ENCODE data around the gene RFPL4AL1.
"Not testable (repeated sequence)": the region's sequence is repeated elsewhere in the genome, so short reads cannot be mapped to it uniquely, and the experiment has no call there.

RFPL4AL1 gene

GRCh38 chr19:55766466-55766865 lies 2.5 kb upstream of the RFPL4AL1 start:
- TF ChIP-seq POLR2AphosphoS5 (IDR thresholded peaks at IDR 0.05; ENCODE audit: low read depth) (no peak), SPI1 (IDR thresholded peaks at IDR 0.05; ENCODE audit: borderline replicate concordance, low read depth) (no peak), GABPA (IDR thresholded peaks at IDR 0.05; ENCODE audit: low read depth) (no peak), CTCF (IDR thresholded peaks at IDR 0.05; ENCODE audit: insufficient read depth, low read length) (no peak), REST (IDR thresholded peaks at IDR 0.05; ENCODE audit: insufficient replicate concordance, low read depth) (no peak)
- DNase-seq (ENCODE audit: low read depth in 1 of 2, low spot score in 1 of 2), result no peak
- H3K27me3 ChIP-seq (ENCODE audit: insufficient read depth, poor library complexity, severe bottlenecking), result no peaks in the 10 kb centered on the region
- no peak overlapping the region for H3K27ac ChIP-seq (replicated peaks)
- H3K4me3 ChIP-seq (replicated peaks; ENCODE audit: insufficient read depth, low read length), result no peak overlapping the region

- not testable (repeated sequence) for H3K27me3 ChIP-seq (ENCODE audit: insufficient read depth, poor library complexity, severe bottlenecking); DNase-seq (ENCODE audit: low read depth in 1 of 2, low spot score in 1 of 2); H3K4me3 ChIP-seq (replicated peaks; ENCODE audit: insufficient read depth, low read length); H3K27ac ChIP-seq (replicated peaks)
Measured at GRCh38 chr19:55769632-55770031, 714 bp downstream of the RFPL4AL1 start.

GRCh38 chr19:55777528-55777927 lies 8.6 kb downstream of the RFPL4AL1 start:
- no peak overlapping the region for H3K27ac ChIP-seq (replicated peaks)
- H3K4me3 ChIP-seq (replicated peaks; ENCODE audit: insufficient read depth, low read length), result no peak overlapping the region
- no peaks in the 10 kb centered on the region for H3K27me3 ChIP-seq (ENCODE audit: insufficient read depth, poor library complexity, severe bottlenecking)
- DNase-seq (ENCODE audit: low read depth in 1 of 2, low spot score in 1 of 2), result peak in 1 of 2 experiments; percentile 19
- TF ChIP-seq REST (IDR thresholded peaks at IDR 0.05; ENCODE audit: insufficient replicate concordance, low read depth), result no peak

- Histone ChIP-seq H3K27me3 (ENCODE audit: insufficient read depth, poor library complexity, severe bottlenecking) (no peaks in the 10 kb centered on the region), H3K4me3 (replicated peaks; ENCODE audit: insufficient read depth, low read length) (no peak overlapping the region), H3K27ac (replicated peaks) (no peak overlapping the region)
- no peak for DNase-seq (ENCODE audit: low read depth in 1 of 2, low spot score in 1 of 2)
- TF ChIP-seq GABPA (IDR thresholded peaks at IDR 0.05; ENCODE audit: low read depth), result no peak
- no peak for TF ChIP-seq REST (IDR thresholded peaks at IDR 0.05; ENCODE audit: insufficient replicate concordance, low read depth)
- no peak for TF ChIP-seq CTCF (IDR thresholded peaks at IDR 0.05; ENCODE audit: insufficient read depth, low read length)
- no peak for TF ChIP-seq POLR2AphosphoS5 (IDR thresholded peaks at IDR 0.05; ENCODE audit: low read depth)
Measured at GRCh38 chr19:55778331-55778730, 9.4 kb downstream of the RFPL4AL1 start.

All from HL-60 (cell line).